GM12864 (cell line): Measurements from ENCODE around the gene GSTM2.
"Not testable (repeated sequence)": the region's sequence is repeated elsewhere in the genome, so short reads cannot be mapped to it uniquely, and the experiment has no call there.

Experiments used
- DNase-seq: peaks from one replicate; pipeline ENCODE4 v3.0.0-alpha.2; 2011; ENCODE audit warnings: low read depth
- H3K4me3 ChIP-seq: 2 replicates; pipeline ENCODE4 v1.5.1; 2011; ENCODE audit warnings: mild to moderate bottlenecking, low read depth, low read length, control low read depth
- CTCF ChIP-seq: IDR thresholded peaks from 2 replicates; pipeline ENCODE4 v1.5.1; 2011; ENCODE audit warnings: low read depth, mild to moderate bottlenecking, moderate library complexity, low read length, control low read depth, inconsistent platforms; ENCODE audit errors: missing control alignments

GSTM2 gene

DNA sequence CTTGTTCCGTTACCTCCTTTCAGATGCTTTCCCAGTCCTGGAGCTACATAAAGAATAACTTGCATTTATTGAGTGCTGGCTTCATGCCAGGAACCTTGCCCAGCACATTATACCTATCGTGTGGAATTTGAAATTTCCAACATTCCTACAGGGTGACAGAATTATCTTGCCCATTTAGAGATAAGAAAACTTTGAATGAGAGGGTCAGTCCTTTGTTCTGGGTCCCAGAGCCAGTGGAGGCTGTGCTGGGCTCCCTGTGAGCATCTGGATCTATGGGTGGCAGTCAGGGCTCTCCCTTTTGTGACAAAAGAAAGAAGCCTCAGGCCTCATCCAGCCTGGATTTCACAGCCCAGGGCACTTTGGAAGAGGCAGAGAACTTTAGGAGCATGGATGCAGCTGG, 8.7 kb upstream of the GSTM2 start:
- TF ChIP-seq CTCF: no peak
- no peak for DNase-seq

DNA sequence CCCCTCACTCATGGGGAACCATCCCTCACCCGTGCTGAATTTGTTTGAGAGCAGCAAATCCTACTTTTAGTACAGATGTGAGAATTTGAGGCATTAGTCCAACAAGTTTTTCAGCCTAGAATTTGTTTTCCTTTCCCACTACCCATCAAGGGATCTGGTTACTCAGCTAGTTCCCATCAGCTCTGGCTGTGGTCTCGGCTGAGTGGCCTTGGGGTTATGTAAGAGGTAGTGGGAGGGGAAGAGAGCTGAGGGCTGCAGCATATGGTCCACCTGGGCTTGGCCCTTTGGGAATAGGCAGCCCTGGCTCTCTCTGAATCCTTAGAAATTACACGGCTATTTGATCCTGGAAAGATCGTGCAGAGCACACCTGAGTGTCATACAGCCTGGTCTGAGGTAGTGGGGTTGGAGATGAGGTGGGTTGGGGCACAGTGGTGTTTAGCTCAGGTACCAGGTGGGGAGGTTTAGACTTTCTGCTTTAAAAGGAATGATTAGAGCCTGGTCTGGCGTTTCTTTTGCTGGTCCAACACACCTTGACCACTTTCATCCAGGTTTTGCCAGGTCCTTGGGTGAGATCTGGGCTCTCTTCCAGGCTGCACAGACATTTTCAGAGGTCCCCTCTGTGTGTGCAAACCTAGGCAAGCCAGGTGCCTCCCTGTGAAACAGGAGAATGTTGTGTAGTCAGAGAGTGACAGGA, 7.7 kb upstream of the GSTM2 start:
- DNase-seq: no peak
- no peak for TF ChIP-seq CTCF
- H3K4me3 ChIP-seq: no peak overlapping the region

More for the DNA sequence above, 8.7 kb upstream of the GSTM2 start:
- H3K4me3 ChIP-seq: no peak overlapping the region

GRCh38 chr1:109660691-109661026, 7.2 kb upstream of the GSTM2 start:
- not testable (repeated sequence) for H3K4me3 ChIP-seq, DNase-seq

- DNase-seq: no peak
- H3K4me3 ChIP-seq: no peak overlapping the region
- no peak for TF ChIP-seq CTCF
These were observed 6.5 kb upstream of the GSTM2 start for GRCh38 chr1:109661391-109661790.

DNA sequence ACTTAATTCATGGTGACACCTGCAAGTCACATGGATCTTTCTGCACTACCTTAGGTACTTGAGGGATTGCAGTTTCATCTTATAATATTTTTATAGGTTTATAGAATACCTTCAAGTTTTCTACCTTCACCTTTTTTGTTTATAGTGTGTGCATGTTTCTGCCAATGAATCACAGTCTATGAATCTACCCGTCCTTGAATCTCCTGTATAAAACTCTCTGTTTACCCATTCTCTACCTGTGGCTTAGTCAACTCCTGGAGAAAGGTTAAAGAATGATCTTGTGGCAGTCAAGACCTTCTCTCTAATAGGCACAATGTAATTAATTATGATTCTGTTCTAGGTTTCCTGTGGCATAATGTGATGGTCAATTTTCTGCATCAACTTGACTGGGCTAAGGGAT, 3.2 kb upstream of the GSTM2 start:
- DNase-seq: no peak
- no peak overlapping the region for H3K4me3 ChIP-seq
- TF ChIP-seq CTCF: no peak

GRCh38 chr1:109668123-109668775, 392 bp downstream of the GSTM2 start:
- DNase-seq: no peak
- TF ChIP-seq CTCF: no peak
- peak overlapping the region; percentile 13 for H3K4me3 ChIP-seq

GRCh38 chr1:109669246-109669948, 1.5 kb downstream of the GSTM2 start:
- no peak for TF ChIP-seq CTCF
- no peak overlapping the region for H3K4me3 ChIP-seq
- DNase-seq: no peak

DNA sequence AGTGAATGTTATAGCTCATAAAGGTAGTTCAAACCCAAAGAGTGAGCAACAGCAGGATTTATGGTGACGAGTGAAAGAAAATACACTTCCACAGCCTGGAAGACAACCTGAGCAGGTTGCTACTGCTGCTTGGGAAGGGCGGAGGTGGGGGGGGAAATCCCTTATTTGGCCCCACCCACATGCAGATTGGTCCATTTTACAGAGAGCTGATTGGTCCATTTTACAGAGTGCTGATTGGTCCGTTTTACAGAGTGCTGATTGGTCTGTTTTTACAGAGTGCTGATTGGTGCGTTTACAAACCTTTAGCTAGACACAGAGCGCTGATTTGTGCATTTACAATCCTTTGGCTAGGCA, 2.1 kb downstream of the GSTM2 start:
- H3K4me3 ChIP-seq, DNase-seq: not testable (repeated sequence)
